Fibroblast of skin of left quadriceps (primary cell): ENCODE results near the gene VWDE.

Source experiments
- DNase-seq, 2 experiments: peaks; one replicate each; pipeline ENCODE4 v3.0.0-alpha.2; 2013; ENCODE audit warnings: low read depth in 2 of 2

VWDE gene

GRCh38 chr7:12290761-12291160 is 112.9 kb downstream of the VWDE start:
- no peak for DNase-seq

DNA sequence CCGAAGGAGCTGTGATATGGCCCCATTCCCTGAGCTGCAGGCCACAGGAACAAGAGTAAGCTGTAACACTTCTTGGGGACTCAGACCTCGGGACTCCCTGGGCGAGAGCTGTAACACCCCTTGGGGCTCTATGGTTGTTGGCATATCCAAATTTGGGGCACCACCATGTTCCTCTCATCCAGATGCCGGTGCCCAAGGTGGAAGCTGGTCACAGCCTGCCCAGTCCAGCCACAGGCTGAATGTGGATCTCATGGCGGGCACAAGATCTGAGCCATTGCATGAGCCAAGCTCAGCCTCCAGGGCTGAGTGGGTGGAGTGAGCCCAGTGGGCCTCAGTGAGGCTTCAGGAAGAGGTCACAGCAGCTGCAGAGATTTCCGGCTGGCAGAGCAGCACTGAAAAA is 113.7 kb downstream of the VWDE start:
- DNase-seq, result no peak

DNA sequence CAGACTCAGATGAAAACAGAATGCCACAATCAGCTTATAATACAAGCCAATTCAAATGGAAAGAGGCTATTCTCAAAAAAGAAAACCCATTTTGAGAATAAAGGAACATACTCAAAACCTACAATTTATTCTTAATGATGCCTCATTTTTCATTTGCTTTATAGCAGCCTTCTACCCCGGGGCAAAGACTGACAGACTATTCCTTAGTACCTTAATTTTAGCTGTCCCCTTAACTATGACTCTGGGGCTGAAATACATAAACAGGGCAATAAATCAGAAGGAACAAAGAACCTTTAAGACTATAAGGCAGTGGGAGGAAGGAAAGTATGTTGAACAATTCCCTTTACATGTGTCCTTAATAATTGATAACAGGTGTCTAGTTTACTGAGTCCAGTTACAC is 115.8 kb downstream of the VWDE start:
- DNase-seq, result no peak

- no peak for DNase-seq
These were observed 122.6 kb downstream of the VWDE start for GRCh38 chr7:12281038-12281437.
